ENCODE measurements around the gene MYOM1. TPM values are rescaled to one million over a fixed set of nuclear protein-coding genes. Genes with fewer than 3 reads are reported as not detected.
"Not testable (repeated sequence)": the region's sequence is repeated elsewhere in the genome, so short reads cannot be mapped to it uniquely, and the experiment has no call there.

Gene MYOM1
- total RNA-seq, 1 donor: 0.94 TPM

- no peaks in the 10 kb centered on the region for H3K9me3 ChIP-seq (ENCODE audit: low read depth, low read length)
- no peaks in the 10 kb centered on the region for H3K27me3 ChIP-seq (ENCODE audit: insufficient read depth, low read length)
- no peak overlapping the region for H3K4me3 ChIP-seq (ENCODE audit: low read length)
- peaks cover 20% of the 10 kb centered on the region for H3K4me1 ChIP-seq (ENCODE audit: insufficient read depth, low read length)
Observed at GRCh38 chr18:3071676-3072075, 148.1 kb downstream of the MYOM1 start.

- H3K9me3 ChIP-seq (ENCODE audit: low read depth, low read length): no peaks in the 10 kb centered on the region
- no peaks in the 10 kb centered on the region for H3K27me3 ChIP-seq (ENCODE audit: insufficient read depth, low read length)
- H3K4me3 ChIP-seq (ENCODE audit: low read length): no peak overlapping the region
- peaks cover 23% of the 10 kb centered on the region for H3K4me1 ChIP-seq (ENCODE audit: insufficient read depth, low read length)
Observed at GRCh38 chr18:3069671-3070433, 149.9 kb downstream of the MYOM1 start.

- Histone ChIP-seq H3K27me3 (ENCODE audit: insufficient read depth, low read length) (no peaks in the 10 kb centered on the region), H3K4me3 (ENCODE audit: low read length) (no peak overlapping the region), H3K4me1 (ENCODE audit: insufficient read depth, low read length) (peaks cover 19% of the 10 kb centered on the region), H3K9me3 (ENCODE audit: low read depth, low read length) (no peaks in the 10 kb centered on the region)
Observed at GRCh38 chr18:3067722-3068121, 152.0 kb downstream of the MYOM1 start.

GRCh38 chr18:3067165-3067661, 152.6 kb downstream of the MYOM1 start:
- H3K9me3 ChIP-seq (ENCODE audit: low read depth, low read length): no peaks in the 10 kb centered on the region
- no peak overlapping the region for H3K4me3 ChIP-seq (ENCODE audit: low read length)
- no peaks in the 10 kb centered on the region for H3K27me3 ChIP-seq (ENCODE audit: insufficient read depth, low read length)
- peaks cover 23% of the 10 kb centered on the region for H3K4me1 ChIP-seq (ENCODE audit: insufficient read depth, low read length)

- H3K27me3 ChIP-seq (ENCODE audit: insufficient read depth, low read length): no peaks in the 10 kb centered on the region
- H3K4me3 ChIP-seq (ENCODE audit: low read length): no peak overlapping the region
- peaks cover 27% of the 10 kb centered on the region for H3K4me1 ChIP-seq (ENCODE audit: insufficient read depth, low read length)
- H3K9me3 ChIP-seq (ENCODE audit: low read depth, low read length): no peaks in the 10 kb centered on the region
Observed at GRCh38 chr18:3066341-3067110, 153.2 kb downstream of the MYOM1 start.

GRCh38 chr18:3063766-3064165, 156.0 kb downstream of the MYOM1 start:
- H3K4me1 ChIP-seq (ENCODE audit: insufficient read depth, low read length): peaks cover 50% of the 10 kb centered on the region
- not testable (repeated sequence) for H3K4me3 ChIP-seq (ENCODE audit: low read length); H3K27me3 ChIP-seq (ENCODE audit: insufficient read depth, low read length); H3K9me3 ChIP-seq (ENCODE audit: low read depth, low read length)

- H3K9me3 ChIP-seq (ENCODE audit: low read depth, low read length): no peaks in the 10 kb centered on the region
- H3K4me1 ChIP-seq (ENCODE audit: insufficient read depth, low read length): peaks cover 57% of the 10 kb centered on the region
- no peak overlapping the region for H3K4me3 ChIP-seq (ENCODE audit: low read length)
- H3K27me3 ChIP-seq (ENCODE audit: insufficient read depth, low read length): no peaks in the 10 kb centered on the region
Observed at GRCh38 chr18:3062798-3063680, 156.7 kb downstream of the MYOM1 start.

- H3K4me1 ChIP-seq (ENCODE audit: insufficient read depth, low read length): peaks cover 57% of the 10 kb centered on the region
- H3K27me3 ChIP-seq (ENCODE audit: insufficient read depth, low read length): no peaks in the 10 kb centered on the region
- no peaks in the 10 kb centered on the region for H3K9me3 ChIP-seq (ENCODE audit: low read depth, low read length)
- no peak overlapping the region for H3K4me3 ChIP-seq (ENCODE audit: low read length)
Observed at GRCh38 chr18:3061581-3062312, 158.0 kb downstream of the MYOM1 start.

GRCh38 chr18:3060667-3061580, 158.8 kb downstream of the MYOM1 start:
- H3K4me3 ChIP-seq (ENCODE audit: low read length): no peak overlapping the region
- H3K4me1 ChIP-seq (ENCODE audit: insufficient read depth, low read length): peaks cover 53% of the 10 kb centered on the region
- no peaks in the 10 kb centered on the region for H3K27me3 ChIP-seq (ENCODE audit: insufficient read depth, low read length)
- H3K9me3 ChIP-seq (ENCODE audit: low read depth, low read length): no peaks in the 10 kb centered on the region

- H3K27me3 ChIP-seq (ENCODE audit: insufficient read depth, low read length): no peaks in the 10 kb centered on the region
- peaks cover 53% of the 10 kb centered on the region for H3K4me1 ChIP-seq (ENCODE audit: insufficient read depth, low read length)
- no peaks in the 10 kb centered on the region for H3K9me3 ChIP-seq (ENCODE audit: low read depth, low read length)
- no peak overlapping the region for H3K4me3 ChIP-seq (ENCODE audit: low read length)
Observed at GRCh38 chr18:3059272-3059671, 160.5 kb downstream of the MYOM1 start.

- Histone ChIP-seq H3K9me3 (ENCODE audit: low read depth, low read length) (no peaks in the 10 kb centered on the region), H3K27me3 (ENCODE audit: insufficient read depth, low read length) (no peaks in the 10 kb centered on the region), H3K4me3 (ENCODE audit: low read length) (no peak overlapping the region), H3K4me1 (ENCODE audit: insufficient read depth, low read length) (peaks cover 53% of the 10 kb centered on the region)
Observed at GRCh38 chr18:3058328-3059191, 161.2 kb downstream of the MYOM1 start.

GRCh38 chr18:3057526-3057925, 162.2 kb downstream of the MYOM1 start:
- Histone ChIP-seq H3K4me3 (ENCODE audit: low read length) (no peak overlapping the region), H3K4me1 (ENCODE audit: insufficient read depth, low read length) (peaks cover 48% of the 10 kb centered on the region), H3K27me3 (ENCODE audit: insufficient read depth, low read length) (no peaks in the 10 kb centered on the region), H3K9me3 (ENCODE audit: low read depth, low read length) (no peaks in the 10 kb centered on the region)

GRCh38 chr18:3056311-3056710, 163.5 kb downstream of the MYOM1 start:
- no peaks in the 10 kb centered on the region for H3K9me3 ChIP-seq (ENCODE audit: low read depth, low read length)
- H3K4me3 ChIP-seq (ENCODE audit: low read length): no peak overlapping the region
- peaks cover 52% of the 10 kb centered on the region for H3K4me1 ChIP-seq (ENCODE audit: insufficient read depth, low read length)
- H3K27me3 ChIP-seq (ENCODE audit: insufficient read depth, low read length): no peaks in the 10 kb centered on the region

Measured in mononuclear cell (primary cell).